Neuronal stem cell (in vitro differentiated cells): ENCODE data around the gene ATRX.
"Not testable (repeated sequence)": the region's sequence is repeated elsewhere in the genome, so short reads cannot be mapped to it uniquely, and the experiment has no call there.

ENCODE experiments used
- DNase-seq: peaks from one replicate; pipeline ENCODE4 v3.0.0-alpha.2; 2013; ENCODE audit warnings: low spot score
- H2AFZ ChIP-seq: one replicate; pipeline ENCODE4 v1.6.1; 2013; ENCODE audit warnings: mild to moderate bottlenecking, low read length, inconsistent platforms
- H2AK5ac ChIP-seq: 2 replicates; pipeline ENCODE4 v1.6.1; 2013; ENCODE audit warnings: low read depth, mild to moderate bottlenecking, inconsistent platforms, low read length, moderate library complexity, mixed read lengths
- H2BK120ac ChIP-seq: 2 replicates; pipeline ENCODE4 v1.6.1; 2013; ENCODE audit warnings: low read depth, mild to moderate bottlenecking, inconsistent platforms, low read length, moderate library complexity, mixed read lengths
- H2BK12ac ChIP-seq: one replicate; pipeline ENCODE4 v1.6.1; 2013; ENCODE audit warnings: low read length, inconsistent platforms
- H2BK15ac ChIP-seq: 2 replicates; pipeline ENCODE4 v1.6.1; 2013; ENCODE audit warnings: mild to moderate bottlenecking, low read length, inconsistent platforms, mixed read lengths
- H2BK5ac ChIP-seq: one replicate; pipeline ENCODE4 v1.6.1; 2013; ENCODE audit warnings: inconsistent platforms, mild to moderate bottlenecking, low read length, moderate library complexity
- H3K14ac ChIP-seq: one replicate; pipeline ENCODE4 v1.6.1; 2013; ENCODE audit warnings: low read length, inconsistent platforms
- H3K18ac ChIP-seq: 2 replicates; pipeline ENCODE4 v1.6.1; 2013; ENCODE audit warnings: low read length, inconsistent platforms
- H3K23ac ChIP-seq: 2 replicates; pipeline ENCODE4 v1.6.1; 2013; ENCODE audit warnings: low read depth, mild to moderate bottlenecking, mixed read lengths, low read length, inconsistent platforms; ENCODE audit not compliant: poor library complexity
- H3K27ac ChIP-seq: replicated peaks from 3 replicates; pipeline ENCODE4 v1.5.1; 2013; ENCODE audit warnings: low read length, inconsistent platforms
- H3K27me3 ChIP-seq, 3 experiments: 2 replicates each; pipeline ENCODE4 v1.6.1; 2013; ENCODE audit warnings: low read length in 3 of 3, mild to moderate bottlenecking in 2 of 3, inconsistent platforms in 1 of 3, low read depth in 1 of 3, mixed read lengths in 1 of 3, moderate library complexity in 1 of 3; ENCODE audit not compliant: control insufficient read depth in 3 of 3, insufficient read depth in 3 of 3
- H3K36me3 ChIP-seq, 2 donors: replicated peaks in 1 of 2; 2 replicates each; pipeline ENCODE4 v1.6.1; 2013; ENCODE audit warnings: low read length in 2 of 2; ENCODE audit not compliant: control insufficient read depth in 2 of 2, insufficient read depth in 2 of 2
- H3K4ac ChIP-seq: 2 replicates; pipeline ENCODE4 v1.6.1; 2013; ENCODE audit warnings: inconsistent platforms, mild to moderate bottlenecking, low read length, moderate library complexity
- H3K4me1 ChIP-seq, 2 donors: 1 replicate in 1 of 2; 2 replicates in 1 of 2; pipeline ENCODE4 v1.6.1; 2013; ENCODE audit warnings: low read length in 2 of 2, low read depth in 1 of 2; ENCODE audit not compliant: control insufficient read depth in 2 of 2, insufficient read depth in 1 of 2
- H3K4me2 ChIP-seq: one replicate; pipeline ENCODE4 v1.6.1; 2013; ENCODE audit warnings: mild to moderate bottlenecking, low read length, inconsistent platforms; ENCODE audit not compliant: insufficient read depth, poor library complexity, severe bottlenecking
- H3K4me3 ChIP-seq, 2 donors: 2 replicates each; pipeline ENCODE4 v1.5.1; 2013; ENCODE audit warnings: low read length in 2 of 2, mild to moderate bottlenecking in 2 of 2, inconsistent platforms in 1 of 2, moderate library complexity in 1 of 2
- H3K79me1 ChIP-seq: one replicate; pipeline ENCODE4 v1.6.1; 2013; ENCODE audit warnings: low read depth, mild to moderate bottlenecking, inconsistent platforms, low read length, moderate library complexity
- H3K9ac ChIP-seq: one replicate; pipeline ENCODE4 v1.6.1; 2013; ENCODE audit warnings: mild to moderate bottlenecking, low read depth, low read length, inconsistent platforms; ENCODE audit not compliant: poor library complexity
- H3K9me3 ChIP-seq, 2 donors: replicated peaks in 1 of 2; 2 replicates each; pipeline versions ENCODE3 to v1.6.1; 2013; ENCODE audit warnings: low read length in 2 of 2, mild to moderate bottlenecking in 2 of 2, inconsistent platforms in 1 of 2, low read depth in 1 of 2, mixed read lengths in 1 of 2, moderate library complexity in 1 of 2; ENCODE audit not compliant: control insufficient read depth in 2 of 2, insufficient read depth in 1 of 2
- H4K8ac ChIP-seq: one replicate; pipeline ENCODE4 v1.6.1; 2013; ENCODE audit warnings: low read depth, mild to moderate bottlenecking, inconsistent platforms, low read length, moderate library complexity
- H4K91ac ChIP-seq: one replicate; pipeline ENCODE4 v1.6.1; 2013; ENCODE audit warnings: low read length, low read depth, mild to moderate bottlenecking, inconsistent platforms; ENCODE audit not compliant: poor library complexity
- WGBS, 2 donors: extraction: QIAGEN DNeasy Blood & Tissue Kit; methylation state at CpG; one replicate each; pipeline ENCODE4 v1.1.7; 2013; ENCODE audit warnings: missing lambda C conversion rate in 2 of 2, mixed read lengths in 1 of 2; ENCODE audit not compliant: insufficient read length in 2 of 2, insufficient replicate concordance in 1 of 2; ENCODE audit errors: extremely low coverage in 2 of 2; 5-methylcytosine and 5-hydroxymethylcytosine counted together

Gene ATRX

GRCh38 chrX:77726095-77726494 is 59.9 kb downstream of the ATRX start:
- H3K4me3 ChIP-seq, H3K79me1 ChIP-seq, H3K27ac ChIP-seq, H3K4ac ChIP-seq, H2BK120ac ChIP-seq, H3K14ac ChIP-seq, H2AFZ ChIP-seq, H3K27me3 ChIP-seq, H4K91ac ChIP-seq, H3K9me3 ChIP-seq, H3K36me3 ChIP-seq, H3K18ac ChIP-seq, H4K8ac ChIP-seq, H2AK5ac ChIP-seq, H2BK12ac ChIP-seq, H2BK5ac ChIP-seq, H3K4me2 ChIP-seq, H3K23ac ChIP-seq, H3K4me1 ChIP-seq, H3K9ac ChIP-seq, H2BK15ac ChIP-seq, DNase-seq: not testable (repeated sequence)
- no CpG with 5 or more reads among the region's 3 CpGs for WGBS, 2 donors

GRCh38 chrX:77723681-77724080 is 62.3 kb downstream of the ATRX start:
- no CpG with 5 or more reads among the region's 4 CpGs for WGBS, 2 donors

GRCh38 chrX:77719388-77719787 is 66.6 kb downstream of the ATRX start:
- H3K27ac ChIP-seq = no peak overlapping the region
- H3K18ac ChIP-seq = no peak overlapping the region
- H3K9me3 ChIP-seq = no peaks in the 10 kb centered on the region
- H2AFZ ChIP-seq = no peak overlapping the region
- no peak overlapping the region for H3K4ac ChIP-seq
- no peak for DNase-seq
- no peak overlapping the region for H3K9ac ChIP-seq
- no peak overlapping the region for H3K14ac ChIP-seq
- H2BK120ac ChIP-seq = no peak overlapping the region
- H3K27me3 ChIP-seq = no peaks in the 10 kb centered on the region
- no peak overlapping the region for H2AK5ac ChIP-seq
- no peaks in the 10 kb centered on the region for H3K4me1 ChIP-seq
- H3K36me3 ChIP-seq = peaks cover 0 to 25% of the 10 kb centered on the region in 2 donors
- WGBS, 2 donors = no CpG with 5 or more reads among the region's 4 CpGs
- no peak overlapping the region for H2BK15ac ChIP-seq
- peaks cover 3% of the 10 kb centered on the region for H3K79me1 ChIP-seq
- H3K4me3 ChIP-seq = no peak overlapping the region
- H4K91ac ChIP-seq = no peak overlapping the region
- no peak overlapping the region for H4K8ac ChIP-seq
- no peak overlapping the region for H2BK12ac ChIP-seq
- H3K23ac ChIP-seq = no peak overlapping the region
- H3K4me2 ChIP-seq = no peak overlapping the region
- no peak overlapping the region for H2BK5ac ChIP-seq

More at GRCh38 chrX:77723681-77724080, 62.3 kb downstream of the ATRX start:
- Histone ChIP-seq H3K27ac (no peak overlapping the region), H3K36me3 (no peaks in the 10 kb centered on the region), H3K9ac (no peak overlapping the region), H3K18ac (no peak overlapping the region), H3K4me2 (no peak overlapping the region), H4K91ac (no peak overlapping the region), H2AK5ac (no peak overlapping the region), H3K4ac (no peak overlapping the region), H2BK15ac (no peak overlapping the region), H2AFZ (no peak overlapping the region), H3K23ac (no peak overlapping the region), H3K14ac (no peak overlapping the region), H2BK120ac (no peak overlapping the region), H4K8ac (no peak overlapping the region), H2BK5ac (no peak overlapping the region), H3K27me3 (no peaks in the 10 kb centered on the region), H3K9me3 (no peaks in the 10 kb centered on the region), H3K4me3 (no peak overlapping the region), H3K79me1 (peaks cover 3% of the 10 kb centered on the region), H2BK12ac (no peak overlapping the region), H3K4me1 (no peaks in the 10 kb centered on the region)
- no peak for DNase-seq

GRCh38 chrX:77704881-77705280 is 81.1 kb downstream of the ATRX start:
- Histone ChIP-seq H2BK120ac (no peak overlapping the region), H3K4me2 (no peak overlapping the region), H4K91ac (no peak overlapping the region), H3K4ac (no peak overlapping the region), H2AK5ac (no peak overlapping the region), H3K27ac (no peak overlapping the region), H3K14ac (no peak overlapping the region), H3K4me3 (no peak overlapping the region), H2BK5ac (no peak overlapping the region), H2BK12ac (no peak overlapping the region), H2BK15ac (no peak overlapping the region), H3K23ac (no peak overlapping the region), H3K36me3 (peaks cover 0 to 44% of the 10 kb centered on the region in 2 donors), H2AFZ (no peak overlapping the region), H3K18ac (no peak overlapping the region), H4K8ac (no peak overlapping the region), H3K27me3 (no peaks in the 10 kb centered on the region), H3K9me3 (no peaks in the 10 kb centered on the region), H3K4me1 (no peaks in the 10 kb centered on the region), H3K79me1 (peaks cover 6% of the 10 kb centered on the region), H3K9ac (no peak overlapping the region)
- DNase-seq = no peak
- no CpG with 5 or more reads among the region's 6 CpGs for WGBS, 2 donors
